IPS-NIHi11 (cell line): ENCODE measurements around the gene CDKN1A.

ENCODE experiments used
- DNase-seq: peaks from one replicate; pipeline ENCODE4 v3.0.0; 2012; ENCODE audit warnings: mixed read lengths, low spot score

CDKN1A gene

DNA sequence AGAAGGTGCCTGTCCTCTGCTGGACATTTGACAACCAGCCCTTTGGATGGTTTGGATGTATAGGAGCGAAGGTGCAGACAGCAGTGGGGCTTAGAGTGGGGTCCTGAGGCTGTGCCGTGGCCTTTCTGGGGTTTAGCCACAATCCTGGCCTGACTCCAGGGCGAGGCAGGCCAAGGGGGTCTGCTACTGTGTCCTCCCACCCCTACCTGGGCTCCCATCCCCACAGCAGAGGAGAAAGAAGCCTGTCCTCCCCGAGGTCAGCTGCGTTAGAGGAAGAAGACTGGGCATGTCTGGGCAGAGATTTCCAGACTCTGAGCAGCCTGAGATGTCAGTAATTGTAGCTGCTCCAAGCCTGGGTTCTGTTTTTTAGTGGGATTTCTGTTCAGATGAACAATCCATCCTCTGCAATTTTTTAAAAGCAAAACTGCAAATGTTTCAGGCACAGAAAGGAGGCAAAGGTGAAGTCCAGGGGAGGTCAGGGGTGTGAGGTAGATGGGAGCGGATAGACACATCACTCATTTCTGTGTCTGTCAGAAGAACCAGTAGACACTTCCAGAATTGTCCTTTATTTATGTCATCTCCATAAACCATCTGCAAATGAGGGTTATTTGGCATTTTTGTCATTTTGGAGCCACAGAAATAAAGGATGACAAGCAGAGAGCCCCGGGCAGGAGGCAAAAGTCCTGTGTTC, 1.3 kb upstream of the CDKN1A start:
- DNase-seq = no peak

GRCh38 chr6:36677753-36678487, 594 bp upstream of the CDKN1A start:
- DNase-seq = no peak

GRCh38 chr6:36679043-36679833, 724 bp downstream of the CDKN1A start:
- DNase-seq = no peak

- peak; percentile 27 for DNase-seq
These were observed 4.0 kb downstream of the CDKN1A start for GRCh38 chr6:36682328-36683144.

GRCh38 chr6:36683145-36683655, 4.7 kb downstream of the CDKN1A start:
- DNase-seq = no peak

DNA sequence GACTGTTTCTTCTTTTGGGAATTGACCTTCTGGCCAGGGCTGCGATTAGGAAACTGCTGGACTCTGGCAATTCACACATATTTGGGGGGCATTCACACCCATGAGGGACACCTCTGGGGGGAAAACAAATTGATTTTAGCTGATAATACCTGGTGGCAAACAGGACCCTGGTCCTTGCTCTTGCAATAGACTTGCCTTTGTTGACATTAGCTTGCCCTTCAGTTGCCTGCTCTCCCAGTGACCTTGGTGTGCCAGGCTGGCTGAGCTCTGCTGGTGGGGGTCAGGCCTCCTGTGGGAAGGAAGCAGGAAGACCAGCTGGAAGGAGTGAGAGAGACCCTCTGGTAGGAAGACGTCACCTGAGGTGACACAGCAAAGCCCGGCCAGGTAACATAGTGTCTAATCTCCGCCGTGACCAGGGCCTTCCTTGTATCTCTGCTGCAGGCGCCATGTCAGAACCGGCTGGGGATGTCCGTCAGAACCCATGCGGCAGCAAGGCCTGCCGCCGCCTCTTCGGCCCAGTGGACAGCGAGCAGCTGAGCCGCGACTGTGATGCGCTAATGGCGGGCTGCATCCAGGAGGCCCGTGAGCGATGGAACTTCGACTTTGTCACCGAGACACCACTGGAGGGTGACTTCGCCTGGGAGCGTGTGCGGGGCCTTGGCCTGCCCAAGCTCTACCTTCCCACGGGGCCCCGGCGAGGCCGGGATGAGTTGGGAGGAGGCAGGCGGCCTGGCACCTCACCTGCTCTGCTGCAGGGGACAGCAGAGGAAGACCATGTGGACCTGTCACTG, 5.3 kb downstream of the CDKN1A start:
- DNase-seq = no peak

DNA sequence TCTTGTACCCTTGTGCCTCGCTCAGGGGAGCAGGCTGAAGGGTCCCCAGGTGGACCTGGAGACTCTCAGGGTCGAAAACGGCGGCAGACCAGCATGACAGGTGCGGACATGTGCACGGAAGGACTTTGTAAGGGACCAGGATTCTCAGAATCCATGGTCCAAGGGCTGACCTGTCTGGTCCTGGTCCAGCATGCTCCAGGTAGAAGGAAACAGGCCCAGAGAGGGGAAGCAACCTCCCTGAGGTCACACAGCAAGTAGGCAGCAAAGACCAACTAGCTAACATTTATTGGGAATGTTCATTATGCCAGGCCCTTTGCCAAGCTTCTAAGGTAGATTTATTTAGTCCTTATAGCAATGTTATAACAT, 5.9 kb downstream of the CDKN1A start:
- DNase-seq = no peak

- no peak for DNase-seq
These were observed 6.8 kb downstream of the CDKN1A start for GRCh38 chr6:36685166-36685924.

- DNase-seq = no peak
These were observed 7.6 kb downstream of the CDKN1A start for GRCh38 chr6:36685926-36686667.

GRCh38 chr6:36686668-36687513, 8.4 kb downstream of the CDKN1A start:
- DNase-seq = no peak

GRCh38 chr6:36688063-36688738, 9.7 kb downstream of the CDKN1A start:
- no peak for DNase-seq

GRCh38 chr6:36688739-36689075, 10.2 kb downstream of the CDKN1A start:
- no peak for DNase-seq

DNA sequence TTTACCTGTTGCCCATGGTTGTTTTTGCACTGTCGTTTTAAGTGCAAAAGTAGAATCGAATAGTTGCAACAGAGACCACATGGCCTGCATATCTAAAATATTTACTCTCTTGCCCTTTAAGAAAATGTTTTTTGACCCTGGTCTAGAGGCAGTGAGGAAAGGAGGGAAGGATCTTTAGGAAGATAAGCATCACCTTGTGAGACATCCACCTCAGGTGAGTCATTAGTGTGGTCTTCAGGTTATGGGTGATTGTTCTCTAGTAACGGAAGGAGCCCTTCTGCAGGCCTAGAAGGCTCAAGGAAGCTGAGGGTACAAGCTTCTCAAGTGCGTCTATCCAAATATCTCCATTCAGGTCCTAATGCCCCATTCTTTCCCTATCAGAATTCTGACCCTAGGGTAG, 12.5 kb downstream of the CDKN1A start:
- DNase-seq = no peak

- no peak for DNase-seq
These were observed 13.1 kb downstream of the CDKN1A start for GRCh38 chr6:36691612-36692011.

DNA sequence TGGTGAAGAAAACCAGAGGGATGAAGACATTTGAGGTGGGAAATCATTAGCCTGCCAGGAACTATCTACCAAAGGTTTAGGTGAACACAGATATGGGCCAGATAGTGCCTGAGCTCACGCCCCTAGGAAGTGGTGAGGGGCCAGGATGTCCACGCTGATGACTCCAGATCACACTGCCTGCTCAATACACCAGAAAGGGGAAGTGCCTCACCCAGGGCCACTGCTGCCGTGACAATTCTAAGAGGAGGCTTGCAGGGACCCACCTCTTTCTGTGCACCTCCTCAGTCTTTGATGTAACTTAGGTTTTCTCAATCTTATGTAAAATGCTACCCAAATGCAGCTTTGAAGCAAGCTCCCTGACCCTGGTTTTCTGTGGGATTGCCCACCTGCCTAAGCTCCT, 13.7 kb downstream of the CDKN1A start:
- DNase-seq = no peak

GRCh38 chr6:36692861-36693702, 14.6 kb downstream of the CDKN1A start:
- DNase-seq = no peak

DNA sequence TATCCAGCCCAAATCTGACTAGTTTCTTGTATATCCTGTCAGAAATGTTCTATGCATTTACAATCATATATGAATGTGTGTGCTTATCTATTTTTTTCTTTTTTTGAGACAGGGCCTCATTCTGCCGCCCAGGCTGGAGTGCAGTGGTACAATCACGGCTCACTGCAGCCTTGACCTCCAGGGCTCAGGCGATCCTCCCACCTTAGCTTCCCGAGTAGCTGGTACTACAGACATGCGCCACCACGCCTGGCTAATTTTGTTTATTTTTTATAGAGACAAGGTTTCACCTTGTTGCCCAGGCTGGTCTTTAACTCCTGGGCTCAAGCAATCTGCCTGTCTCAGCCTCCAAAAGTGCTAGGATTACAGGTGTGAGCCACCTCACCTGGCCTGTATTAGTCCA, 16.1 kb downstream of the CDKN1A start:
- no peak for DNase-seq
